GM12875 (cell line): Measurements from ENCODE around the gene GJA1.

Experiments used
- H3K4me3 ChIP-seq: one replicate; pipeline ENCODE4 v1.5.1; 2011; ENCODE audit warnings: low read depth, low read length, control low read depth
- TF ChIP-seq, protein P1 (sequence below): IDR thresholded peaks from 2 replicates; pipeline ENCODE4 v1.5.1; 2011; ENCODE audit warnings: low read depth, mild to moderate bottlenecking, control low read depth, inconsistent platforms, low read length, moderate library complexity, borderline replicate concordance; ENCODE audit not compliant: insufficient read depth

Gene GJA1

DNA sequence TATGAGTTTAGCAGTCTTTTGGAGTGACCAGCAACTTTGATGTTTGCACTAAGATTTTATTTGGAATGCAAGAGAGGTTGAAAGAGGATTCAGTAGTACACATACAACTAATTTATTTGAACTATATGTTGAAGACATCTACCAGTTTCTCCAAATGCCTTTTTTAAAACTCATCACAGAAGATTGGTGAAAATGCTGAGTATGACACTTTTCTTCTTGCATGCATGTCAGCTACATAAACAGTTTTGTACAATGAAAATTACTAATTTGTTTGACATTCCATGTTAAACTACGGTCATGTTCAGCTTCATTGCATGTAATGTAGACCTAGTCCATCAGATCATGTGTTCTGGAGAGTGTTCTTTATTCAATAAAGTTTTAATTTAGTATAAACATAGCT, 13.9 kb downstream of the GJA1 start:
- TF ChIP-seq, protein P1, sequence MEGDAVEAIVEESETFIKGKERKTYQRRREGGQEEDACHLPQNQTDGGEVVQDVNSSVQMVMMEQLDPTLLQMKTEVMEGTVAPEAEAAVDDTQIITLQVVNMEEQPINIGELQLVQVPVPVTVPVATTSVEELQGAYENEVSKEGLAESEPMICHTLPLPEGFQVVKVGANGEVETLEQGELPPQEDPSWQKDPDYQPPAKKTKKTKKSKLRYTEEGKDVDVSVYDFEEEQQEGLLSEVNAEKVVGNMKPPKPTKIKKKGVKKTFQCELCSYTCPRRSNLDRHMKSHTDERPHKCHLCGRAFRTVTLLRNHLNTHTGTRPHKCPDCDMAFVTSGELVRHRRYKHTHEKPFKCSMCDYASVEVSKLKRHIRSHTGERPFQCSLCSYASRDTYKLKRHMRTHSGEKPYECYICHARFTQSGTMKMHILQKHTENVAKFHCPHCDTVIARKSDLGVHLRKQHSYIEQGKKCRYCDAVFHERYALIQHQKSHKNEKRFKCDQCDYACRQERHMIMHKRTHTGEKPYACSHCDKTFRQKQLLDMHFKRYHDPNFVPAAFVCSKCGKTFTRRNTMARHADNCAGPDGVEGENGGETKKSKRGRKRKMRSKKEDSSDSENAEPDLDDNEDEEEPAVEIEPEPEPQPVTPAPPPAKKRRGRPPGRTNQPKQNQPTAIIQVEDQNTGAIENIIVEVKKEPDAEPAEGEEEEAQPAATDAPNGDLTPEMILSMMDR: no peak
- H3K4me3 ChIP-seq: no peak overlapping the region

DNA sequence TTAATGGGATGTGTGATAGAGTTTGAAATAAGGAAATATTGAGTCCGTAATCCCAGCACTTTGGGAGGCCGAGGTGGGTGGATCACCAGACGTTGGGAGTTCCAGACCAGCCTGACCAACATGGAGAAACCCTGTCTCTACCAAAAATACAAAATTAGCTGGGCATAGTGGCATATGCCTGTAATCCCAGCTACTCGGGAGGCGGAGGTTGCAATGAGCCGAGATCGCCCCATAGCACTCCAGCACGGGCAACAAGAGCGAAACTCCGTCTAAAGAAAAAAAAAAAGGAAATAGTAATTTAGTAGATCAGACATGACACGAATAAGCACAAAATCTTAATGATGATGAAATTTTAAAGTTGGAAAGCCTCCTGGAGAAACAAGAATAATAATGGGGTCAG, 14.8 kb downstream of the GJA1 start:
- TF ChIP-seq, protein P1: no peak
- H3K4me3 ChIP-seq: no peak overlapping the region

DNA sequence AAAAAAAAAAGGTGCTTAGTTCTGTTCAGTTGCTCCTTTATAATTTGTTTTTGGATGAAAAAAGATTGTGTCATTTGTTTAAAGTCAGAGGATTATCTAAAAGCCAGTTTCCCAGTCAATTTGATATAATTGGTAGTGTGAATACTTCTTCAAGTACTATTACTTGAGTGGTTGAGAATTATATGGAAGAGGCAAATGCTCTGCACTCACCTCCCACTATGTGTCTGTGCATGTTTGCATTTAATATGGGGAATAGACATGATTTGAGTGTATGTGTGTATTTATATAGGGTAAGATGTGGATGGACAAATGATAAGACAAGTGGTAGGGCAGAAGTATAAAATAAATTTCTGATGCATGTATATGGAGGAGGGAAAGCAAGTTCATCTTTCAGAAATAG, 15.8 kb downstream of the GJA1 start:
- H3K4me3 ChIP-seq: no peak overlapping the region
- TF ChIP-seq, protein P1: no peak

DNA sequence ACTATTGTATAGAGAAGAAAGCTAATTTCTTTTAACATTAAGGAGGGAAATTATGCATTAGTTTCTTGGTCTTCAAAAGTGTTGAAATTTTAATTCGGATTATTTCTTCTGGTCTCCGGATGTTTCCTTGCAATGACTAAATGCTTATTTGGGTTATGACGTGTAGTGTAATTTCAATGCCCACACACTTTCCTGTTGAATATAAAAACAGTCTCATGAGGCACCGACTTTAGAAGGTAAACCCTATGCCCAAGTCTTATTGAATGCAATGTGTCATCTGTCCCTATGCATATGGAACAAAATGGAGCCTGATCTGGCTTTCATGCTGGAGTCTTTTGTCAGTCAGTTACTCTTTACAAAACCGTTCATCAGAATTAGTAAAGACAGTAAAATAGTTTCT, 17.7 kb downstream of the GJA1 start:
- no peak overlapping the region for H3K4me3 ChIP-seq
- TF ChIP-seq, protein P1: no peak

DNA sequence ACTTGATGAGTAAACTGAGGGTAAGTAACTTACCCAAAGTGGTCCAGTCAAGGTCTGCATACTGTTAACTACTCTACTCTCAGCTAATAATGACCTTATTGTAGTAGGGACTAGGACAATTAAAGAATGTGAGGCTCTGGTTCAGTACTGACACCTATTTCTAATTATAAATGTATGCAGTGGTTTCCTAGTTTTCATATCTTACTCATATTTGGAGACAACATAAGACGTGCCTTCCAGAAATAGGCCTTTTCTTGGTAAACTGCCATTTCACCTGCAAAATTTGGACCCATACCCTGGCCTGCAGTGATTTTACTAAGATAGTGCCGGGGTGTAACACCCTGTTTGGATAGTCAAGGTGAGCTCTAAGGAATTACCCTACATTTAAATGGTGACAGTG, 24.7 kb downstream of the GJA1 start:
- TF ChIP-seq, protein P1: no peak
- no peak overlapping the region for H3K4me3 ChIP-seq

DNA sequence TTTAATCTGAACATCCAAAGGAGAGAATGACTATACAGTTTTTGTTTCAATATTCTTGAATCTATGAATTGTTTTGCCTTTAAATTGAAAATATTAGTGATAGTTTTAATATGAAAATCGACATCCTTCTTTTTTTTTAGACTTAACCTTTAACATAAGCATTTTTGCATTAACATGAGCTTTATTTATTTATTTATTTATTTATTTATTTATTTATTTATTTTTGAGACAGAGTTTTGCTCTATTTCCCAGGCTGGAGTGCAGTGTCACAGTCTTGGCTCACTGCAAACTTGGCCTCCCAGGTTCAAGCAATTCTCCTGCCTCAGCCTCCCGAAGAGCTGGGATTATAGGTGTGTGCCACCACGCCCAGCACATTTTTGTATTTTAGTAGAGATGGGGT, 27.6 kb downstream of the GJA1 start:
- no peak overlapping the region for H3K4me3 ChIP-seq
- TF ChIP-seq, protein P1: no peak

DNA sequence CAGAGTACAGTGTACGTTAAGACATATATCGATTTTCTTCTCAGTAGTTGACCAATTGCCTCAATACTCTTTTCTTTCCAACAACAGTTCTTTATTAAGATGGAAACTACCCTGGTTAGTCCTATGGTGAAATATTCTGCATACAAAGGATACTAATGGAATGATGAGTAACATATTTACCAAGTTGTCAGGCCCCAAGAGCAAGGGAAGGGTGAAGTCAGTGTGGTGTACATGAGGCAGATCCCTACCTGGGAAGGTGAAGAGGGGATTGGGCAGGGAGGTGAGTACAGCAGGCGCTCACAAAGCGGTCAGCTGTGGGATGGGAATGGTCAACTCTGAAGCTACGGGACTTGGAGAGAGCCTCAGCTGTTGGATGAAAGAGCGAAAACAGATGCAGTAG, 29.7 kb downstream of the GJA1 start:
- TF ChIP-seq, protein P1: no peak
- H3K4me3 ChIP-seq: no peak overlapping the region
